Activated CD8-positive, alpha-beta memory T cell treated with anti-CD3 and anti-CD28 coated beads for 36 hours (primary cell): ENCODE measurements around the gene TMED7. TPM values are rescaled to one million over a fixed set of nuclear protein-coding genes. Genes with fewer than 3 reads are reported as not detected.
"Not testable (repeated sequence)": the region's sequence is repeated elsewhere in the genome, so short reads cannot be mapped to it uniquely, and the experiment has no call there.

Experiments
- CTCF ChIA-PET: fragments of 350-600 bp; sonication (Branson Sonifier 250); formaldehyde crosslinking; loops from one replicate; lab custom pipeline; 2021; ENCODE audit warnings: antibody characterized with exemption; lab: Charles Lee
- POLR2A ChIA-PET: fragments of 350-600 bp; sonication (Branson Sonifier 250); formaldehyde crosslinking; loops from one replicate; lab custom pipeline; 2021; ENCODE audit warnings: antibody characterized with exemption; lab: Charles Lee
- total RNA-seq, 2 experiments: library from RNA; stranded (reverse); gene quantifications; one replicate each; pipeline ENCODE4 v1.2.3, GENCODE V29; 2021

Gene TMED7
- total RNA-seq, result 10 to 100 TPM; 47.7 to 48.5 TPM

DNA sequence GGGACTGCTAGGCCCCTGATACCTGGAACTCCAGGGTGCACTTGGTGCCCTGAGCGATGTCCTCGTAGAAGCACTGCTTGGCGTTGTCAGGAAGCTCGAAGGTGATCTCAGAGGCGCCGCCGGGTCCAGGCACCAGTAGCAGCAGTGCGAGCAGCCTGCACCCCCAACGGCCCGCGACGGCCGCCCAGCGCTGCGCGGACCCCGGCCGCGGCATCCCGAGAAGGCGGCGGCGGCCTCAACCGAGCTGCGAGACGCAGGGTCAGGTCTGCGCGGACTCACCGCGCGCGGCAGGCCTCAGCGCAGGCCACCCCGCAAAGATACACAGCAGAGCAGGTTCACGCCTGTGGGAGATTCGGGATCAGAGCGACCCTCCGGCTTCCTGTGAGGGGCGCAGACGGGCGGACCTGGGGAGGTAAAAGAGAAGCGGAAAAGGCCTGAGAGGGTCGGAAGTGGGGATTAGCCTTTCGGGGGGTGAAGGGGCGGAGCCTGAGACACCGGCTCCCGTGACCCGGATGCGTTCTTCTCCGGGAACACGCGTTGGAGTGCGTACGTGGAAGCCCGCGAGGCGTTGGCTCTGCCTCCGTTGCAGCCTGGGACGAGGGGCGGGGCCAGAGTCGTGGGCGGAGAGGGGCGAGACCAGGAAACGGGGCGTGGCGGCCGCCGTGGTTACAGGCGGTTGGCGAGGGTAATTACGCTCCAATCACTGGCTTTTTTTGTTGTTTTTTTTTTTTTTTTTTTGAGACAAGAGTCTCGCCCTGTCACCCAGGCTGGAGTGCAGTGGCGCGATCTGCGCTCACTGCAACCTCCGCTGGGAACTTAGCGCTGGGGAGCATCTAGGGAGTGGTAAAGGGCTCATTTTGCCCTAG lies at the start of gene TMED7:
Gene TMED7 (minus strand): TSS at position 458 of the 866 bp plus-strand sequence. CDS start 244 bp downstream, at position 214.
- CTCF ChIA-PET, result interaction anchor here (0.7 to 2.4 kb wide), 5 partner anchors 9 to 22 kb away, joined by 3 to 6 read pairs (median 3); no protein-coding TSS in a partner anchor
- POLR2A ChIA-PET, result interaction anchor here (0.6 to 2.1 kb wide), 5 partner anchors 11 to 438 kb away, joined by 3 to 11 read pairs (median 3); partner anchors contain the start of genes AP3S1, ATG12 and FEM1C

DNA sequence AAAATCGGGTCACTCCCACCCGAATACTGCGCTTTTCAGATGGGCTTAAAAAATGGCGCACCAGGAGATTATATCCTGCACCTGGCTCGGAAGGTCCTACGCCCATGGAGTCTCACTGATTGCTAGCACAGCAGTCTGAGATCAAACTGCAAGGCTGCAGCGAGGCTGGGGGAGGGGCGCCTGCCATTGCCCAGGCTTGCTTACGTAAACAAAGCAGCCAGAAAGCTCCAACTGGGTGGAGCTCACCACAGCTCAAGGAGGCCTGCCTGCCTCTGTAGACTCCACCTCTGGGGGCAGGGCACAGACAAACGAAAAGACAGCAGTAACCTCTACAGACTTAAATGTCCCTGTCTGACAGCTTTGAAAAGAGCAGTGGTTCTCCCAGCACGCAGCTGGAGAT lies 48.9 kb upstream of the TMED7 start:
- CTCF ChIA-PET, POLR2A ChIA-PET: not testable (repeated sequence)

DNA sequence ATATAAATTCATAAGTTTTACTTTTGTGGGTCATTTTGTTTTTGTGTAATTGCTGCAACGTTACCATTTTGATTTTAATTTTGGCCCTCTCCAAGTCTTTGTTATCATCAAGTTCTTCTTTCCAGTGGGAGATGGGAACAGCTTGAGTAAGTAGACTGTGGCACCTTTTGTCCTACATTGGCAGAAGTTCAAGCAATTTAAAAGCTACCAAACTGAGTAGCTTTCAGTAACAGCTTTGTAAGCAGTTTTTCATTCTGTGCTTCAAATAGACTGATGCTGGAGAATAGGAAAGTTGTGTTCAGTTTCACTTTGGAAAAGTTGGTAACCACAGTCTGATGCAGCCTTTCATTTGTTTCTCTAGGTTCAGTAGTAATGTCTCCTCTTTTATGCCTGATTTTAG lies 47.8 kb upstream of the TMED7 start:
- POLR2A ChIA-PET, result no interaction called here
- CTCF ChIA-PET, result no interaction called here

DNA sequence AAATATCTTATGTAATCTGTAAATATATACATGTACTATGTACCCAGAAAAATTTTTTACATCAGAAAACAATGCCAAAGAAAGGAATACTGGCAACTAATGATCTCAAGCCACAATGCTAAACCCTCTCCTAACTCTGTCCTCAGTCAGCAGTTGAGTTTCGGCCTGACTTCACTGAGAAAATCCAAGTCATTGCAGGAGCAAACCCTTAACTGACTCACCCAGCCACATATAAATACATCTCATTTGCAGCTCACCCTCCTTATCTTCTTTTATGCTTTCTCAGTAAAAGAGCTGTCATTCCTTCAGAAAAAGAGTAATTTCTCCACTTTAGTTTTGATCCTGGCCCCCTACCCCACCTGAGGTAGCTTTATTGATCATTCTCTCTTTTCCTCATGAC lies 46.1 kb upstream of the TMED7 start:
- CTCF ChIA-PET, result no interaction called here
- POLR2A ChIA-PET, result no interaction called here

DNA sequence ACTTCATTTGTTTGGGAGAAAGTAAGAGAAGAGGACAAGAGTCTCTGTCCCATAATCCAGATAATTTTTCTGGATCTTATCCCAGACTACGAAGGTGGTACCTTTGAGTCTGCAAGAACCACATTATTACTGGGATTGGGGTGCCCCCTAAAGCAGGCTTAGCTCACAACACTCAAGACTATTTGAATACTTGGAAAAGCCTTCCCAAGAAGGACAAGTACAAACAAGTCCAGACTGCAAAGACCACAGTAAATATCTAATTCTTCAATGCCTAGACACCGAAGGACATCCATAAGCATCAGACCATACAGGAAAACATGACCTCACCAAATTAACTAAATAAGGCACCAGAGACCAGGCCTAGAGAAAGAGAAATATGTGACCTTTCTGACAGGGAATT lies 40.2 kb upstream of the TMED7 start:
- POLR2A ChIA-PET, result no interaction called here
- CTCF ChIA-PET, result no interaction called here

DNA sequence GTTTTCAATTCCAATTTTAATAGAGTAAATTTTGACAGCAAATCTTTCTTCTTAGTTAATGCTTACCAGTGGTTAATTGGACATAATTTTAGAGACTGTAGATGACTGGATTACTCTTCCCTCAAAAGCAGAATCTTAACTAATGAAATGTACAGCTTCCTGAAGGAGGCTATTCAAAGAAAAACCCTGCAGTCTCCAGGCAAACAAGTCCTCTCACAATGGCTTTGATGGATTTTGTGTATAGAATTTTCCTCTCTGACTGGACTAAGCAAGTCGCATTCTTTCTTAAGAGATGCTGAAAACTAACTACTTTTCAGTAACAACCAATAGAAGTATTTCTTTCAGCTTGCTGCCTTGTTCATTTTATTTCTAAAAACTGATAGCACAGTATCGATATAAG lies 35.7 kb upstream of the TMED7 start:
- ChIA-PET POLR2A (no interaction called here), CTCF (no interaction called here)

DNA sequence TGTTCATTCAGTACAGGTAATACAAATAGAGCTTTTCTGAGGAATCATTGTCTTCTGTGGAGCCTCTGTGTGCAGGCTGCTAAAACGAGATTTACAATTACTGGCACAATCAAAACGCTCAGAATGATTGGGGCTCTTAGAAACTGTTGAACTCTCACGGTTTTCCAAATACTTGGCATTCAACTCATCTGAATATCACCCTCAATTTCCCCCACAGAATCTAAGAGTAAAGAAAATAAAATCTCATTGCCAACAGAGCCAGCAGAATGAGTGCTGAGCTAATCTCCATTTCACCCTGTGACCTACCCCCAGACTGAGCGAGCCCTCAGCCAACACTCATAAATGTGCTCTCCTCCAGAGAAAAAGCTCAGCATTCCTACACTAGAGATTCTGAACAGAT lies 35.3 kb upstream of the TMED7 start:
- ChIA-PET CTCF (no interaction called here), POLR2A (no interaction called here)

DNA sequence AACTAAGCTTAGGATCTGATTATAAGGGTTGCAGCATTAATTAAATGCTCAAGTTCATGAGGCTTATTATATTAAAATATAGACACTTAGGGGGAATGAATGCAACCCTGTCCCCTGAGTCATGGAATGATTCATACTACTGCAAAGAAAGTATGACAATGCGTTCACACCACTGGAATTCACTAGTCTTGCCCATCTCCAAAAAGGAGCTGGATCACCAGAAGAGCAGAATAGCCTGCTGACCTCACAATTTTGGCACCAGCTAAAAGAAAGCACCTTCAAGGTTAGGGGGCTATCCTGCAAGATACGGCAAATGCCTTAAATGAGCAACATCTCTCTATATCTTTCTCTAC lies 32.0 kb upstream of the TMED7 start:
- ChIA-PET POLR2A (no interaction called here), CTCF (no interaction called here)

DNA sequence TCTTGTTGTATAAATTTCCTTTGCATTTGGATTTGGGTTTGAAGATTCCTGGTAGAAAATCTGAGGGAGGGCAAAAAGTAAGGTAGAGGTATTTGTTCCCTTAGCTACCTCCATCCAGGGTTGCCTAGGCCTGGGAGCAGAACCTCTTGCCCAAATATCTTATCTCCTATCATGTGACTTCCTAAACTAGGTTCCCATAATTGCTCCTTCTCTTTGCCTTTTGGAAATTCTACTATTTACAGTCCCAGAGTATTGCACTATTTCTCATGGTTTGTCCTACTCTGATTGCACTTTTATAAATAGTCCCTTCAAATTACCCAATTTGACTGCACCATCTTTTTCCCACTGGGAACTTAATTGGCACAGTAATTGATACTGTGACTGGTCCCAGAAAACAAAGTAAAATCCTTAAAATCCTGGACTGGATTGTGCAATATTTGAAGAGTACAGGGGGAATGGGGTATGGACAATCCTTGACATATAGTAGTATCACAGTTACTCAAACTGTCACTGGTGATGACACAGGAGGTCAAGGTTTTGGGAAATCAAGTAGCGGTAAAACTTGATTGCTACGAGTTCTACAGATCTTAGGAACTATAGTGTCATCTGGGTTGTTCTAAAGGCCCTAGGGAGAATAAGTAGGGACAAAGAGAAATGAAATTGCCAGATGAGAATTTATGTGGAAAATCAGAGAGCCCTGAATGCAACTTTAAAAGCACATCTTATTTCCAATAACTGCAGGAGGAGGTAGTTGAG lies 31.5 kb upstream of the TMED7 start:
- ChIA-PET POLR2A (no interaction called here), CTCF (no interaction called here)

DNA sequence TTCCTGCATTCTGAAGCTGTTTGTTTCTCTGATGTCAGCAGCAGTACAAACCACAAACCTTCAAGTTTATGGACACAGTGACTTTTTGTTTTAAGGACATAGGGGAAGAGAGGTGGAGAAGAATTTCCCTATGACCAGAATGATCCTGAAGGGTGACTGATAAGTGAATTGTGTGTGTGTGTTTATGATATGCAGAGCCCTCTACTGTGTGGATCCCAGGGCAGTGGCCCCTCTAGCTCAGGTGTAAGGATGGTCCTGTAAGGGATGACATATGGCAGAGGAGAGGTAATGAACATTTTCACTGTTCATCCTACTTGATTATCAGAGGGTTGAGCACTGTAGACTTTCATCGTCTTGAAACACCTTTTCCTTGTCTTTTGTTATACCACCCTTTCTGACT lies 30.6 kb upstream of the TMED7 start:
- ChIA-PET POLR2A (no interaction called here), CTCF (no interaction called here)

DNA sequence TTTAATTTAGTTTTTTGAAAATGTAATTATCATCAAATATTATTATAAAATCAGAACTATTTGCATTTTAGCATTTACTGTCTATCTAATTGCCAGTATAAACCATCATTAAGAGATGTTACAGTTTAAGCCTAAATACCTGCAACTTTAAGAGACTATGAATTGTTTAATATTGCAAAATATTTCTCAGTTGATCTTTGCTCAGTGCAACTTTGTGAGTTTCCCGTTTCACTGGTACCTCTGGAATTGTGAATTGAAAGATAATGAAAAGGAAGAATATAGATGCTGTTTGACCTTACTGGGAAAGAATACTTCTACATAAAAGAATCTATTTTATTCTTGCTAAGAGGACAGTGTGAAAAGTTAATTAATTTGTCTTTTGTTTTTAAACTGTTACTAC lies 30.2 kb upstream of the TMED7 start:
- ChIA-PET CTCF (no interaction called here), POLR2A (no interaction called here)

DNA sequence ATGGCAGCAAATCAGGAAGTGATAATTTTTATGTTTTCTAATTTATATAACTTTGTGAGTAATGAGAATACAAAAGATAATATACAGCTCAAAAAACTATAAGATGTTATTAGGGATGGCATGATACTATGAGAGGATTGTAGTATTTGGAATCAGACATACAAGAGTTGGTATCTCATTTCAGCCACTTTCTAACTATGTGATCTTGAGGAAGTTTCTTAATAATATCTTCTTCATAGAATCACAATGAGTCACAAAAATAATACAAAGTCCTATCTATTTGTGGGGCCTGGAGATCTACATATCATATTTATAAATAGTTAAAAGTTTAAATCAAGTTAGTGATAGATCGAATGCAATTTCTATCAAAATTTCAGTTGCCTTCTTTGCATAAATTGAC lies 23.7 kb upstream of the TMED7 start:
- ChIA-PET POLR2A (no interaction called here), CTCF (no interaction called here)

DNA sequence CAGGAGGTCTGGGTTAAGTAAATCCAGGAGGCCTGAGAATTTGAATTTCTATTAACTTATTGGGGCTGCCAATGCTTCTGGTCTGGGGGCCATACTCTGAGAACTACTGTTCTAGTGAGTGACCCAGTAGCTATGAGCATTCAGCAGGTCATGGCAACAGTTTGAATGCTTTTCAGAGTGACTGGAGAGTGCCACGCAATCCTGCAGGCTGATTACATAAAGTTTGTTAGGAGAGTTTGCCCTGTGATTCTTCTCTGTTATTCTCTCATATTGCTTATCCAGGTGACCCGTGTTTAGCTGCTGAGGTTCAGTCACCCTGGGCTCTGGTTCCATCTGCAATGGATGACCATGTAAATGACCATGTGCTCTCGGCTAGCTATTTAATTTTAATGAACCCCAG lies 22.2 kb upstream of the TMED7 start:
- CTCF ChIA-PET, result no interaction called here

DNA sequence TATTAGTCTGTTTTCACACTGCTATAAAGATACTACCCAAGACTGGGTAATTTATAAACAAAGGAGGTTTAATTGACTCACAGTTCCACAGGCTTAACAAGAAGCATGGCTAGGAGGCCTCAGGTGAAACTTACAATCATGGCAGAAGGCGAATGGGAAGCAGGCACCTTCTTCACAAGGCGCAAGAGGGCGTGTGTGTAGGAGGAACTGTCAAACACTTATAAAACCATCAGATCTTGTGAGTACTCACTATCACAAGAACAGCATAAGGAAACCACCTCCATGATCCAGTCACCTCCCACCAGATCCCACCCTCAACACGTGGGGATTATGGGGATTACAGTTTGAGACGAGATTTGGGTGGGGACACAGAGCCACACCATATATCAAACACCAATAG lies 19.6 kb upstream of the TMED7 start:
- POLR2A ChIA-PET, CTCF ChIA-PET: not testable (repeated sequence)

More for the DNA sequence above, 22.2 kb upstream of the TMED7 start:
- POLR2A ChIA-PET, result no interaction called here

DNA sequence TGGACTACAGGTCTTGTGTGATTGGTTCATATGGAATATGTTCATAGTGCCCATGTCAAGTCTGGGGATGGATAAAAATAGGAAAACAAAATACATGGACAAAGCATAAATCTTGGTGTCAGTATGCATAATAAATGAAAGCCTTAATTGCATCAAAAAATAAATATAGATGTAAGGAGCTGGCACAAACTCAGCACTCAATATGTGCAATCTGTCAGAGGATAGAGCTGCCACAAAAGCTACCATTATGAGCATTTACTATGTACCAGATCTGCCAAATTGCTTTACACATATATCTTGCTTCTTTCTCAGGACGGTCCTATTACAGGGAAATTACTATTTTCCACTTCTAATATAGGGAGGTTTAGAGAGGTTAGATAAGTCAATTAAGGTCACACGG lies 18.2 kb upstream of the TMED7 start:
- POLR2A ChIA-PET, result no interaction called here
- CTCF ChIA-PET, result no interaction called here

DNA sequence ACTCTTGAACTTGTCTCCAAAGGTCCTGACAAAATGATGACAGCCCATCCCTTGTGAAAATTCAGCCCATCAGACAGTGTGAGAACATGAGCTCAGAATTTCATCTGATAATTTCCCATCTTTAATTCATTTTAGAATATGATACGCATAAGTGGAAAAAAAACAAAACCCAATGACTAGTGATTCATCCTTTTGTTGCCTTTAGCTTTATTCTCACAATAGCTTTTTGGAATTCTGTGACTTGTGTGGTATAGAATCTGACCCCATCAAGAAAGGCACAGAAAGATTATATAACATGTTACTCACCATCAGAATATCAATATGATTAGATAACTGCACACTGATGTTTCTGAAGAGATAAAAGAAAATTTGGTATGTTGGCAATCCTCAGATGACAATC lies 16.1 kb upstream of the TMED7 start:
- ChIA-PET POLR2A (no interaction called here), CTCF (interaction anchor here (0.7 kb wide), 1 partner anchor 198 kb away, joined by 3 read pairs; no protein-coding TSS in a partner anchor)

DNA sequence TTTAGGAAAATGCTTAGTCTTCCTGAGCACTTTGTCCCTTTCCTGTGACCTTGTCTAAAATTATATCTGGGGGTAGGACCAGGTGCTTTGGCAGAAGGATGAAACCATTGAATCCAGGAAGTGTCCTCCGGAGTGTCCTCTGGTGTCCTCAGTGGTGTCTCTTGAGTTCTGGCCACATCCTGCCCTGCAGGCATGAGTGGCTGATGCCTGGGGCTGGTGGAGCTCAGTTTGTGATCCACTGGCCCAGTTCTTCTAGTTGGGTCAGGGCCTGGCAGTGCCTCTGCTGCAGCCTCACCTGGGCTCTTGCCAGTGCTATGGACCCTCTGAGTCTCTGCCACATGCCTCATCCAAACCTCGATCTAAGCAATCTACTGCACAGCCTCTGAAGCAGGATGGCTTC lies 14.4 kb upstream of the TMED7 start:
- CTCF ChIA-PET, result no interaction called here
- POLR2A ChIA-PET, result no interaction called here

DNA sequence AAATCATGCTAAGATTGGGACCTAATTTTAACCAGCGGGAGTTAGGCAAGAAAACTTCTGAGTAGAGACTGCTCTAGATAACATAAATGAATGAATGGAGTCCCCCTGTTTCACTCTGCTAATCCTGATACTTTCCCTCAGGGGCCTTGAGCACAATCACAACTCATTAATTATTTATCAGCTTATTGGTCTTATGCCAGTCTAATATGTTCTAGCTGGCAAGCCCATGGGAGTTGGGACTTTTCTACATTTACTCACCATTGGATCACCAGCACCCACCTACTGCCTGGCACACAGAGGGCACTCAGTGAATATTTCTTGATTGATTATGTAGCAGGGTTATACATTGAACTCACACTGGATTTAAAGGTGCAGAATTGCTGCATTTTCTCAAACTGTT lies 13.5 kb upstream of the TMED7 start:
- POLR2A ChIA-PET, result no interaction called here
- CTCF ChIA-PET, result no interaction called here

DNA sequence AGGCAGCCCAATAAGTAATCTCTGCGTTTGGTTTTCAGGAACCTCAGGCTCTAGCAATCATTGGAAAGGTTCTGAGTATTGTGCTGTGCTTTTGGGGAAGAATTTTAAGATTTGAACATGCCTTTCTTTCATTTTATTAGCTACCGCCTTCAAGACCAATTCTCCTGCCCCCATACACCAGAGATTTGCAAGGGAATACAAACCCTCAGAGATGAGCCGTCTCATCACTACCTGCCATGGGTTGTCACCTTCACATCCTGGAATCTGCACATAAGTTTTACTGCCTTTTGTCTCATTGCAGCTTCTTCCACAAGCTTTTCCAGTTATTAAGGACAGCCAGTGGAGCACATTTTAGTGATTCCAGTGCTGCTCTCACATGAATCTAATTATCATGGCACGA lies 11.7 kb upstream of the TMED7 start:
- ChIA-PET POLR2A (no interaction called here), CTCF (interaction anchor here (1.3 kb wide), 1 partner anchor 202 kb away, joined by 8 read pairs; no protein-coding TSS in a partner anchor)

DNA sequence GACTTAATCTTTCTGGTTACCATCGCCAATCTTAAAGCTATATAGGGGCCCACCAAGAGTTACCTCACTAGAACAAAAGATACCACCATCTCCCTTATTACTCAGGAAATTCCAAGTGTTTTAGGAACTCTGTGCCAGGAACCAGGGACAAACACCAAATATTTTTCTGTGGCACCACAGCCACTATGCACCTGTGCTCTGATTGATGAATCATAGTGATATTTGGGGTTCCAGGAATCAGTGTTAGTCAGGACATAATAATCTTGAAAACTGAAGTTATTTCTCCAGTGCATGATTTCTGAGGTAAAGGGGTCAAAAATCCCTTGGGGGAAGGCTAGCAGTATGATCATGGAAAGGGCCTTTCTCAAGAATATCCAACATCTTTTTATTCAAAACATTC lies 10.2 kb upstream of the TMED7 start:
- ChIA-PET POLR2A (no interaction called here), CTCF (interaction anchor here (0.6 to 2.0 kb wide), 3 partner anchors 11 to 299 kb away, joined by 3 to 8 read pairs (median 6); partner anchors contain the start of gene TMED7)
